ENCODE data around the gene SLC15A3.

DNA sequence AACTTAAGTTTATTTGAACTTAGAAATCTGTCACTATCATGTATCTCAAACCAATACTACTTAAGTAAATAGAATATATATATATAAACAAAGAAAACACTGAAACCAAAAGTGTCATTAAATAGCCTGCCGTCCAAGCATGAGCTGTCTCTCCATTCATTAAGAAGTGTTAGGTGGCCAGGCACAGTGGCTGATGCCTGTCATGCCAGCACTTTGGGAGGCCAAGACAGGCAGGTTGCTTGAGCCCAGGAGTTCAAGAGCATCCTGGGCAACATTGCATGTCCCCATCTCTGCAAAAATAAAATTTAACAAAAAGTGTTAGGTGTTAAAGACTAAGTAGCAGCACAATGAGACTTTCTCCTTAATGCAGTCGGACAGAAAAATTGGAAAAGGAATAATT, 33.5 kb upstream of the SLC15A3 start:
- TF ChIP-seq, protein P1, sequence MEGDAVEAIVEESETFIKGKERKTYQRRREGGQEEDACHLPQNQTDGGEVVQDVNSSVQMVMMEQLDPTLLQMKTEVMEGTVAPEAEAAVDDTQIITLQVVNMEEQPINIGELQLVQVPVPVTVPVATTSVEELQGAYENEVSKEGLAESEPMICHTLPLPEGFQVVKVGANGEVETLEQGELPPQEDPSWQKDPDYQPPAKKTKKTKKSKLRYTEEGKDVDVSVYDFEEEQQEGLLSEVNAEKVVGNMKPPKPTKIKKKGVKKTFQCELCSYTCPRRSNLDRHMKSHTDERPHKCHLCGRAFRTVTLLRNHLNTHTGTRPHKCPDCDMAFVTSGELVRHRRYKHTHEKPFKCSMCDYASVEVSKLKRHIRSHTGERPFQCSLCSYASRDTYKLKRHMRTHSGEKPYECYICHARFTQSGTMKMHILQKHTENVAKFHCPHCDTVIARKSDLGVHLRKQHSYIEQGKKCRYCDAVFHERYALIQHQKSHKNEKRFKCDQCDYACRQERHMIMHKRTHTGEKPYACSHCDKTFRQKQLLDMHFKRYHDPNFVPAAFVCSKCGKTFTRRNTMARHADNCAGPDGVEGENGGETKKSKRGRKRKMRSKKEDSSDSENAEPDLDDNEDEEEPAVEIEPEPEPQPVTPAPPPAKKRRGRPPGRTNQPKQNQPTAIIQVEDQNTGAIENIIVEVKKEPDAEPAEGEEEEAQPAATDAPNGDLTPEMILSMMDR (IDR thresholded peaks at IDR 0.05) = no peak
- TF ChIP-seq POLR2A (IDR thresholded peaks at IDR 0.05) = no peak
